NCI-H82 treated with DMSO at 0.1 percent for 48 hours (cell line): ENCODE measurements around the gene JMJD1C.
"Not testable (repeated sequence)": the region's sequence is repeated elsewhere in the genome, so short reads cannot be mapped to it uniquely, and the experiment has no call there.

Experiments
- DNase-seq: peaks from one replicate; lab custom pipeline; 2025; ENCODE audit not compliant: unreplicated experiment; lab: John Stamatoyannopoulos, UW

The JMJD1C gene

DNA sequence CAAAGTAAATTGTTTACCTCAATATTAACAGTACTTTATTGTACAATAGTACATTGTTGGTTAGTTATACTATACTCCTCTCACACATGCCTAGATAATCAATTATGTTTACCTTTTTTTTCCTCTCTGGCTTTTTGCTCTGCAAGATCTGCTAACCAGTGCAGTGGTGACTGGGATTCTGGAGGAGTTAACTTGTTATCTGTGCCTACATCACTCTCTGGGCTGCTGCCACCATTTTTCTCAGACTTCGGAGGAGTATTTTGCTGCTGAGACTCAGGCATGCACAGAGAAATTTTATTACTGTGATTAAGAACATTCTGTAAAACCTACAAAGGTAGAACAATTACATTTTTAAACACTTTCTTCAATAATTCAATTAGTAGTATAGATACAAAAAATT is 273.0 kb downstream of the JMJD1C start:
- DNase-seq, result no peak

DNA sequence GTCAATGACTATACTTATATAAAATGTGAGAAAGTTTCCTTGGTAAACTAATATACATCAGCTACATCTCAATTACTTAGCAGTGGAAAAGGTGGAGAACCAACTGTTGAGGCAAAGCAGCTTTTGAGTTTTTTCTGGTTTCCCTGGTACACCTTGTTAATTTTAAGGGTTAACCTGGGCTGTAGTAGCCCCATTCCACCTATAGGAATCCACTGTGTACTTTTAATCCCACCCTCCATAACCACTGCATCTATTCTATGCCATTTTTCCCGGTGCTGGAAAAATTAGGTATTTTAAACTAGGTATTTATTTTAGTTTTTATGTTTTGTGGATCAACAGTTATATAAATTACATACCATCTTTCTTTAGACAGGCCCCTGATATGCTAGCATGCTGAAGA is 290.2 kb downstream of the JMJD1C start:
- no peak for DNase-seq

DNA sequence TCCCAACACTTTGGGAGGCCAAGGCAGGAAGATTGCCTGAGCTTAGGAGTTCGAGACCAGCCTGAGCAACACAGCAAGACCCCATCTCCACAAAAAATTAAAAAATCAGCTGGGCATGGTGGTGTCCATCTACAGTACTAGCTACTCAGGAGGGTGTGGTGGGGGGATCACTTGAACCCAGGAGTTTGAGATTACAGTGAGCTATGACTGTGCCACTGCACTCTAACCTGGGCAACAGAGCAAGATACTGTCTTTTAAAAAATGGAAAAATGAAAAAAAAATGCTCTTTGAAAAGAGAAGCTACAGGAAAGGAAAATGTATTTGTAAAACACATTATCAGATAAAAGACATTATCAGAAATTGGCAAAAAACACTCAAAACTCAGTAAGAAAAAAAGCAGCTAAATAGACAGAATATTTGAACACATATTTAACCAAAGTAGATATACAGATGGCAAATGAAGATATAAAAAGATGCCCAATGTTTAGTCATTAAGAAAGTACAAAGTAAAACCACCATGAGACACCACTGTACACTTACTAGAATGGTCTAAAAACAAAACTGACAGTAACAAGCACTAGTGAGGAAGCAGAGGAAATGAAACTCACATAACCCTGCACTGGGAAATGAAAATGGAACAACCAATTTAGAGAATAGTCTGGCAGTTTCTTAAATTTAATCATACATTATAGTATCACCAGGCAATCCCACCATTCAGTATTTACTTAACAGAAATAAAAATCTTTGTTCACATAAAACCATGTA is 292.1 kb downstream of the JMJD1C start:
- DNase-seq, result no peak

DNA sequence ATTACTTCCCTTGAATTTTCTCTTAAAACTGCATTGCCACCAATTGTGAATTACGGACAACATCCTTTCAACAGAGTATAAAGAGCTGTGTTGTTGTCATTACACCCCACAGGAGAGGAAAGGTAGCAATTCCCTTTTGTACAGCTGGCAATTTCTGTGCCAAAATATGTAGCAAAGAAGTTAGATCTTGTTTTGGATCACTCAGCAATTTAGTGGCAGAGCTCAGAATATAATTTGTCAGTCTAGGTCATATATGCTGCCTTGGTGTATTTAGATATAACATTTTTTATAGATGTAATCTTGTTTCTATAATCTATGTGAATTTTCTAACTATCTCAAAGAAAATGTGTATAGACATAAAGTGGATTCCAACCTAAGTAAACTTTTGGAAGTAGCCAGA is 293.9 kb downstream of the JMJD1C start:
- no peak for DNase-seq

DNA sequence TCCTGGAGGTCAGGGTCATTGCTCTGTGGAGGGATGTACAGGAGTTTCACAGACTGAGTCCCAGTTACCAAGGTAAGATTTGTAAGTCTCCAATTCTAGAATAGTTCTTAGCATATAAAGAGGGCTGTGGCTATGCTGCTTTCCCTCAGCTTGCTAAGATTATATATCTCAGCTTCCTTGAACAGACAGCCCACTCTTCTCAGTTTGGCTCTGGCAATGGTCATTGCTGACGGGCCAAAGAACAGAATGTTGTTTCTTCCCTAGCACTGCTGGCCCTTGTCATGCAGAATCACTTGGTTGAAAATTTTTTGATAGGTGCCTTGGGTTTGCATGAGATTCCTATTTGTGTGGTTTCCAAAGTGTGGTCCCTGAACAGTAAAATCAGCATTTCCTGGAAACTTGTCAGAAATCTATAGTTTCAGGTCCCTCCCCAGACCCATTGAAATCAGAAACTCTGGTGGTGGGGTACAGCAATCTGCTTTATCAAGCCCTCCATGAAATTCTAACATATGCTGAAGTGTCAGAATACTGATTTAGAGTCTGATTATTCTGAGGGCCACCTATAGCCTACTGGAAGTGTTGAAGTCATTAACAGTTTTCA is 294.4 kb downstream of the JMJD1C start:
- DNase-seq, result no peak

DNA sequence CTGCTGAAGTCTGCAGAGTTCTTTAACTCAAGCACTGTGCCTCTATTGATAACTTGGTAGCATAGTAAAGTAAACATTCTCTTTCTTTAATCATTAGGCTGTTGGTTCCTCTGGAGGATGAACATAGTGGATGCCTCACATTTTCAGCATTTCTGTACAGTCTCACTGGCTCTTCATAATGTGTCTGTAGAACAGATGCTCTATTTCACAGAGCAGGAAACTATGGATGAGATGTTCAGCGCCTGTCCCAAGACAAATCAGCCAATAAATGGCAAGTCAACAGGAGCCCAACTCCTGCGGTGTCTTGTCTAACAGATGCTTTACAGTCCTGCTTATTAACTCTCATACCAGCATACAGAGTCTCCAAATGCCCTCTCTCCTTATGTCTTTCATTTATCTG is 296.2 kb downstream of the JMJD1C start:
- DNase-seq, result no peak

DNA sequence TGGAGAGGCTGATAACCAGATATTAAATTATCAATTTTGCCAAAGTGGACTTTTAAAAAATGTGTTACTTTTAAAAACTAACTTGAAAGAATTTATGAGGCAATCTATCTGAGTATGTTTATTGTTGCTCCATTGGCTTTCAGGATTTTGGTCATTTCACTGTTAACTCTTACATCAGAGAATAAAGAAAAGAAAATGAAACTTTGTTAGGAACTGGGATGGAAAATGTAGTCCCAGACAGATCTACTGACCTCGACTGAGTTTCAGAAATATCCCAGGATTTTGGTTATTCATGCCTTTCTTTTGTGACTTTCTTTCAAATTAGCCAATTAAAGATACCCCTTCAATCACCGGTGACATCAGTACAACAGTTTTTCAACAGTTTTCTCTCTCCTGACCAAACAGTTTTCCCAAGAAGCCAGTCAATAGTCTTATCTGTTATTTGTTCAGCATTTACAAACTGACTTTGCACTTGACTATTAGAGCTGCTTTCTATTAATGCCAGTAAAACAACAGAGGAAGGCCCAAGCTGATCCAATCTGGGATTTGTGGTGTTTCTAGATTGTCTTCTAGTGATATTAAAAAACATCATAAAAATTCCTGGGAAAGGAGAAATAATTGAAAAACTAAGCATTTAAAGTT is 296.8 kb downstream of the JMJD1C start:
- DNase-seq, result no peak

DNA sequence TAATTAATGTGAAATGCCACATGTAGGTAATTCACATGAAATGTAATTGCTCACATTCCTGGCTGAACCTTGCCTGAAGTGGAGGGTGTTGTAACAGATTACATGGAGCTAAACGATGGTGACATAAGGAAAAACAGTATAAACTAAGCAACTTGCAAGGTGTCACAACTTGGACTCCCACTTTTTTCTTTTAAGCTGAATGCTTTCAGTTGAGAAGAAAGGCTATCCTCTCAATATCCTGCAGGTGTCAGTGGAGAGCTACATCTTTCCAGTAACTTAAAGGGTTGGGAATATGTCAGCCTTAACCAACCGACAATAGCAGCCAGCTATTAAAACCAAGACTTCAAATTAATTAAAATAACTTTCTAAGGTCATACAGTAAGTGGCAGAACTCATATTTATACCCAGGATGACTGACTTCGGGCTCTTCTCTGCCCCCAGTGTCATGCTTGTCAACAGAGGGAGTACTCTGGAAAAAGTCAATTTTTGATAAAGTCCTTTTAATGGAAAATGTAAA is 299.0 kb downstream of the JMJD1C start:
- DNase-seq, result peak; percentile 6

DNA sequence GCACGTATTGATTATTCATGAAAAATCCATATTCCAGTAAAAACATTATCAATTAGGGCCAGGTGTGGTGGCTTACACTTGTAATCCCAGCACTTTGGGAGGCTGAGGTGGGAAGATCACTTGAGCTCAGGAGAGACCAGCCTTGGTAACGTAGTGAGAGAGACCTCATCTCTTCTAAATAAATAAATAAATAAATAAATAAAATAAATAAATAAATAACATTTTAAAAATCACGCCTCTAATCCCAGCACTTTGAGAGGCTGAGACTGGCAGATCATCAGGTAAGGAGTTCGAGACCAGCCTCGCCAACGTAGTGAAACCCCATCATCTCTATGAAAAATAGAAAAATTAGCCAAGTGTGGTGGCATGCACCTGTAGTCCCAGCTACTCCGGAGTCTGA is 300.5 kb downstream of the JMJD1C start:
- DNase-seq, result no peak

DNA sequence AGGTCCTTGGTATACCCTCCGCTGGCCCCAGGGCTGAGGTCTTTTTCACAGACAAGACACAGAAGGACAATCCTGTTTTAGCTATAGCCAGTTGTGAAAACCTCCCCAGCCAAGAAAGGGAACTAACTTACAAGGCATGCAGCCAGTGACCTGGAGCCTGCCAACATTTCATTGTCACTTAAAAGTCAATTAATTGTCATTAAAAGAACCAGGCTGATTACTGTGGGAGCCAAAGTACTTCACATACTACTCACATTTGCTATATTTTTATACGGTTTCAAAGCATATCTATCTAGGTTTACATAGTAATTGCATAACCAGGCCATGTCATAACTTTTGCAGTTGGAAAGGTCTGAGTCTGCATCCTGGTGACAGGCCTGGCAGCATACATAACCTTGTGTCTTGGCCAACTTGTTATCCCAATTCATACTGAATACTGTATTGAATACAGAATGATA is 301.6 kb downstream of the JMJD1C start:
- no peak for DNase-seq

DNA sequence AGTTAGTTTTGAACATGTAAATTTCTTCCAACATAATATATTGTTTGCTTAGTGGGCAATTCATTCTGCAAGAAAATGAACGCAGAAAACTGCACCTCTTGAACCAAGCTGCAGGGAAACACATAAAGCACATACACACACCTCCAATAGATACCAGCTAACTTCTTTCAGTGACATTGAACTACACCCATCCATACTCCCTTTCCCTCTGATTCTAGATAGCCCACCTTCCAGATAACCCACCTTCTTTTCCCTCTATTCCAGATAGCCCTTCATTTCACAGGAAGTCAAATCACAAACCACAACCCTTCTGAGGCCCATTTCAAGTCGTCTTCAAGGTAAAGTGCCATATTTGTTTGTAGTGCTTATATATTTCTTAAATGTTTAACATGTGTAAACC is 304.2 kb downstream of the JMJD1C start:
- DNase-seq, result no peak

DNA sequence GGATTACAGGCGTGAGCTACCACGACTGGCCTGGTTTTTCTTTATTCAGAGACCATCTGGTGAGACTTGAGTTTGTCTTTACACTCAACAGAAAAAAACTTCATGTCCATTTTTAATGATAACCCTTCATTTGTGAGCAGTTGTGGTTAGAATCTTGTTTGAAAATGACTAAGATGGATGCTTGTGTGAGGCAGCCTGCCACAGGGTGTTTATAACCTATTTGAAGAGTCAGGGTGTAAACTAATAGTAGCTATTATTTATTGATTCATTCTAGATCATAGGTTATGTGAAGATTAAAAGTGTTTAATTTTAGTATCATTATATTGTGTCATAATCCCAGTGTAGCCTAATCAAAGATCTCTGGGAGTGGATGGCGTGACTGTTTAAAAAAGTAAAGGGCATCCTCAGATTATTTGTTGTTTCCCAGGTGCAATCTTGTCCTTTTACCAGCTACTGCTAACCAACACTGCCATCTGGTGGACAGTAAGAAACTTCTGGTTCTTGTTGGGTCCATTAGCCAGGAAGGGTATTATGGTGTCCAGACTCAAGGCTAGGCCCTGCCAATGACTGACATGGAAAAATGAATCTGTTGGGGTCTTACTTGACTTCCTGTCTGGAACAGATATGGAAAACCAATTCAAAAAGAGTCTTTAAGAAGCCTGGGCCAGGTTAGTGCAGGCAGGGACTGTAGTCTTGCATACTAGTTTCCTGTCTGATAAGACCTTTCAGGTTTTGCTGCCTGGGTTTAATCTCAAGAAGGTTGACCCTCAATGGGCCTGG is 307.7 kb downstream of the JMJD1C start:
- peak; percentile 23 for DNase-seq

DNA sequence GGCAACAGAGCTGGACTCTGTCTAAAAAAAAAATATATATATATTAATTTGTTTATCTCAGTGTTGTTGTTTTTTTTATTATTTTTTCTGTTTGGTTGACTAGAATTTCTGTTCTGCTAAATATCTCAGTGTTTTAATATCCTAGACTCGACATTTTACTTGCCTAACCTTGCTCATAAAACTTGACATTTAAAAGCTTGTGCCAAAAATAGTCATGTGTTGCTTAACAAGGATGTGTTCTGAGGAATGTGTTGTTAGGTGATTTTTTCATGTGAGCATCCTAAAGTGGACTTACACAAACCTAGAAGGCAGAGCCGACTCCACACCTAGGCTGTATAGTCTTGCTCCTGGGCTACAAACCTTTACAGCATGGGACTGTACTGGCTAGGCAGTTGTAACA is 309.5 kb downstream of the JMJD1C start:
- no peak for DNase-seq

DNA sequence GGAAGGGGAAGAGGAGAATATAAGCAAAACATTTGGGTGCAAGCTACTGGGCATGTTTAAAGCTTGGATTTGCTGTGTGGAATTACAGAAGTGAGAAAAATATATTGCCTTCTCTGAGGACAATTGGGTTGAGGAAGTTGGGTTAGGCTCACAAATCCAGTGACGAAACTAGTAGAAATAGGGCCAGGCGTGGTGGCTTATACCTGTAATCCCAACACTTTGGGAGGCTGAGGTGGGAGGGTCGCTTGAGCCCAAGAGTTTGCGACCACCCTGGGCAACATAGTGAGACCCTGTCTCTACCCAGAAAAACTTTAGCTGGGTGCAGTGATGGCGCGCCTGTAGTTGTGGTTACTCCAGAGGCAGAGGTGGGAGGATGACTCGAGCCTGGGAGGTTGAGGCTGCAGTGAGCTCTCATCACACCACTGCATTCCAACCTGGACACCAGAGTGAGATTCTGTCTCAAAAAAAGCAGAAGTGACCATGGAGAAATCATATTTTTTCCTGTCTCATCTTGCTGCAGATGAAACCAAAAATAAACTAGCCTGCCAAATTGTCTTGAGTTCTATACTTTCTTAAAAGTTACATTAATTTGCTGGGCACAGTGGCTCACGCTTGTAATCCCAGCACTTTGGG is 310.3 kb downstream of the JMJD1C start:
- no peak for DNase-seq

DNA sequence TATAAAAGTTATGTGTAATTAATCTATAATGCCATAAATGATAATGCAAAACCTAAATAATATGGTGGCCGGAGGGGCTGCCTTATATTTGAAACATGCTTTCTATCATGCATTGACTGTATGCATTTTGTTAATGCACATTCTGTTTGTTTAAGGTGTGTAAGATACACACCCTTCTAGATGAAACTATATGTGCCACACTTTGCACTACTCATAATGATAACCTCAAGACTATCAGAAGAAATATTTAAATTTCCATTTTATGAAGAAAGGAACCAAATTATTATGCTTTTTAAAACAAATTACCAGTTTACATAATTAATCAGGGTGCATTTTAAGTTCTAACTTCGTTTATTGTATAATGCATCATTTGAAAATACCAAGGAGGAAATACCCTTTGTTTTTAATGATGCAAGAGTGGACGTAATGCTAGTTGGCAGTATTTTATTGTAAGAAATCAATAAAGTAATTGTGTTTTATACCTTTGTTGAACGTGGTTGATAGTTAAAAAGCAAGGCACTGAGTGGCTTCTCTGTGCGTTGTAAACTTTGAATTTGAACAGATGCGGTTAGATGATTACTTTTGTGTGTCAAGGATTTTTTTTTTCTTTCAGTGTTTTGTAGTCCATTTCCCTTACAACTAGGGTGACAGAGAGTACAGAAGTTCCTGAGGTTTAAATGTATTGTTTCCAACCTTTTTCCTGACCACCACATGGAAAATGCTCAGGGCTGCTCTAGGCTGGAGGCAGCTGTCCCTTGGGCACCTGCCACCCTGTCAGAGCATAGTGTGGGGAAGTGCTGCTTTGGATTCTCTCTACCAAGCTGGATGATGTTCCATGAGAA is 311.0 kb downstream of the JMJD1C start:
- DNase-seq, result no peak

DNA sequence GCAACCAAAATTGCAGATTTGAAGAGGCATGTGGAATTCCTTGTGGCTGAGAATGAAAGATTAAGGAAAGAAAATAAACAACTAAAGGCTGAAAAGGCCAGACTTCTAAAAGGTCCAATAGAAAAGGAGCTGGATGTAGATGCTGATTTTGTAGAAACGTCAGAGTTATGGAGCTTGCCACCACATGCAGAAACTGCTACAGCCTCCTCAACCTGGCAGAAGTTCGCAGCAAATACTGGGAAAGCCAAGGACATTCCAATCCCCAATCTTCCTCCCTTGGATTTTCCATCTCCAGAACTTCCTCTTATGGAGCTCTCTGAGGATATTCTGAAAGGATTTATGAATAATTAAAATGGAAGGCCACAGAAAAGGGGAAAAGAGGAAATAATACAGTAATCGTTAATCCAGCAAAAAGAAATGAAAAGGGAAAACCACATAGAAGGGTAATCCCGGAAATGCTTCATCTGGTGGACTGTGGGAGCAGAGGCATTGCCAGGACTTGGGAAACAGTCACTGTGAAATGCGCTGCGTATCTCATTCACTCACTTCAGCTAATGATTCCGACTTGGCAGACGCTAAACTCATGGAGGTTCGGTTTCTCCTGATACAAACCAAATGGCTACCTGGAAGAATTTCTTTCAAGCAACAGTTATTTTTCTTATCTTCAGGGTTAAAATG is 311.8 kb downstream of the JMJD1C start:
- not testable (repeated sequence) for DNase-seq

DNA sequence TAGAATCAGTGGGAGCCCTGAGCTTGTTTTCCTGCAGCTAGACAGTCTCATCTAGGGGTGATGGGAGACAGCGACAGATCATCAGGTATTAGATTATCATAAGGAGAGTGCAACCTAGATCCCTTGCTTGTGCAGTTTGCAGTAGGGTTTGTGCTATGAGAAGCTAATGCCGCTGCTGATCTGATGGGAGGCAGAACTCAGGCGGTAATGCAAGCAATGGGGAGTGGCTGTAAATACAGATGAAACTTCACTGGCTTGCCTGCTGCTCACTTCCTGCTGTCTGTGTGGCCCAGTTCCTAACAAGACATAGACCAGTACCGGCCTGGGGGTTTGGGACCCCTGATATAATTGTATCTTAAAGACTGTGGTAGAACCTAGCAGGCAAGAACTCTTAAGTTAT is 315.0 kb downstream of the JMJD1C start:
- DNase-seq, result no peak

DNA sequence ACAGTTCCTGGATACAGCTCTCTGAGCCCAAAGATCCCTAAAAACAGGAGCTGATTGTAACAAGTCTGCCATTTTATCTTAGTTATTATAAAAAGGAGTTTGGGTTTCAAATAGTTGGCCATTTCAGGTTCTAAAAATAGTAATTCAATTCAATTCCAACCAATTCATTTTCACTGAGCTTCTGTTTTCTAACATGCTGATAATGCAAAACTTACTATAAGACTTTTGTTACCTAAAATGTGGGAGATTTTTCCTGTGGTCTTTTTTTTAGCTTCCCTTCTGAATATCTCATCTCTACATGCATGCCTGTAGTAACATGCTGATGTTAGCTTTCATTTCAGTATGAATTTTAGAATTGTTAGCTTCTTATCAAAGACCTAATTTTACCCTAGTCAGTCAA is 319.3 kb downstream of the JMJD1C start:
- no peak for DNase-seq

DNA sequence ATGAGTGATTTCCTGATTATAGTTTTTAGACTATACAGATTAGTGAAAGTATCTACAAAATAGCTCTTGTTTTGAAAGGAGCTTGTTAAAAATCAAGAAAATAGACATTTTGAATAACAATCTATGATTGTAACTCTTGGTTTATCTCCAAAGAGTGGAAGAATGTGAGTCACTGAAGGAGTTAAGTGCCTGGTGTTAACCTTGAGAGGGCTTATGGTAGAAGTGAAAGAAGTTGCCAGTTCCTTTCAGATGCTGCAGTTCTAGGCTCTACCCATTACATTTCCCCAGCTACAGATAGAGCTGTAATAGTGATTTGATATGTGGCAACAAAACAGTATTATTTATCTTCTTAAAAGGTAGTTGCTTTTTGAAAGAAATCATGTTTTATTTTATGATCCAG is 320.0 kb downstream of the JMJD1C start:
- no peak for DNase-seq
